Activated naive CD4-positive, alpha-beta T cell treated with Interleukin-2 at 50 U/mL for 16 hours (primary cell): ENCODE results near the gene DPT.

Experiments
- DNase-seq: peaks from one replicate; pipeline ENCODE4 v3.0.0-alpha.2; 2020

DPT gene

GRCh38 chr1:168654198-168654915 is 74.6 kb downstream of the DPT start:
- DNase-seq: no peak

GRCh38 chr1:168653567-168653966 is 75.4 kb downstream of the DPT start:
- DNase-seq: no peak

GRCh38 chr1:168645721-168646120 is 83.3 kb downstream of the DPT start:
- no peak for DNase-seq
